Effector memory CD8-positive, alpha-beta T cell (primary cell): ENCODE measurements around the gene CXCL16.
"Not testable (repeated sequence)": the region's sequence is repeated elsewhere in the genome, so short reads cannot be mapped to it uniquely, and the experiment has no call there.

Experiments used
- ATAC-seq: fragments of 150-1000 bp; cut with Tn5 transposase; replicated peaks from 2 replicates; pipeline ENCODE4 v1.10.0; 2021; ENCODE audit warnings: mild to moderate bottlenecking, moderate library complexity
- DNase-seq, 3 experiments: peaks; one replicate each; pipeline ENCODE4 v3.0.0; 2021
- H3K27ac Mint-ChIP-seq, 2 donors: one replicate each; pipeline ENCODE4 v1.8.0; 2022; ENCODE audit warnings: mild to moderate bottlenecking in 2 of 2, mixed read lengths in 2 of 2, moderate library complexity in 2 of 2
- H3K27me3 Mint-ChIP-seq, 2 donors: one replicate each; pipeline ENCODE4 v1.8.0; 2022; ENCODE audit warnings: mixed read lengths in 2 of 2
- H3K36me3 Mint-ChIP-seq: one replicate; pipeline ENCODE4 v1.8.0; 2022; ENCODE audit warnings: mild to moderate bottlenecking, moderate library complexity, mixed read lengths; ENCODE audit not compliant: insufficient read depth
- H3K4me1 Mint-ChIP-seq, 2 donors: one replicate each; pipeline ENCODE4 v1.8.0; 2022; ENCODE audit warnings: low read depth in 2 of 2, mixed read lengths in 2 of 2
- H3K4me3 Mint-ChIP-seq, 2 donors: one replicate each; pipeline ENCODE4 v1.8.0; 2022; ENCODE audit warnings: mild to moderate bottlenecking in 2 of 2, mixed read lengths in 2 of 2, moderate library complexity in 2 of 2
- H3K9me3 Mint-ChIP-seq, 2 donors: one replicate each; pipeline ENCODE4 v1.8.0; 2022; ENCODE audit warnings: mixed read lengths in 2 of 2

CXCL16 gene

DNA sequence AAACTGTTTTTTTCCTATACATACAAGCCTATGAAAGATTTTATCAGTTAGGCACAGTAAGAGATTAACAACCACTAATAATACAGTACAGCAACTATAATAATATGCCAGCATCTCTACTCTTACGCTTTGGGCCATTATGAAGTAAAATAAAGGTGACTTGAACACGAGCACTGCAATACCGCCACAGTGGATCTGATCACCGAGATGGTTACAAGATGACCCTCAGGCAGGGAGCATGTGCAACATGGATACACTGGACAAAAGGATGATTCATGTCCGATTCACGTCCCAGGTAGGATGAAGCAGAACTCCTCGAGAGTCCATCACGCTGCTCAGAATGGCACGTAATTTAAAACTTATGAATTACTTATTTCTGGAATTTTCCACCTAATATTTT is 46.3 kb downstream of the CXCL16 start:
- H3K4me3 Mint-ChIP-seq, result no peak overlapping the region
- ATAC-seq (no peak), DNase-seq (no peak)
- no peaks in the 10 kb centered on the region for H3K27me3 Mint-ChIP-seq
- no peaks in the 10 kb centered on the region for H3K9me3 Mint-ChIP-seq
- H3K36me3 Mint-ChIP-seq, result peaks cover 8% of the 10 kb centered on the region
- peaks cover 22 to 46% of the 10 kb centered on the region in 2 donors for H3K4me1 Mint-ChIP-seq
- H3K27ac Mint-ChIP-seq, result peak overlapping the region in 1 of 2 donors; percentile 45

DNA sequence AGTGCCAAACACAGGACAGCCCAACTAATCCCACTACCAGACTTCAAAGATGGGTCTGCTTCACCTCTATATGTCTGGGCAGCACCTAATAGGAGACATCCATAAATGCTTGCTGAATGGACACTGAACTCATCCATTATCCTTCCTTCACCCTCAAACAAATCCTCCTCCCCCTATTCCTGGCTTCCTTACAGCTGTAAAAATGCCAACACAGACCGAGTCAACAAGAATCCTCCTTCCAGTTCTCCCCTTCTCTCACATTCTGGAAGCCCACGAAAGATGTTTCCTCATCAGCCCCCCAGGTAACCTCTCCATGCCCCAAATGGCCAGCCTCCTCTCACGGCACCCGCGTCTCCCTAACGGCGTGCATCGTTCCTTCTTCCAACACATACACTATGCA is 48.0 kb downstream of the CXCL16 start:
- H3K9me3 Mint-ChIP-seq, result no peaks in the 10 kb centered on the region
- ATAC-seq (no peak), DNase-seq (no peak)
- H3K4me1 Mint-ChIP-seq, result peaks cover 25 to 52% of the 10 kb centered on the region in 2 donors
- H3K36me3 Mint-ChIP-seq, result peaks cover 20% of the 10 kb centered on the region
- no peak overlapping the region for H3K4me3 Mint-ChIP-seq
- no peaks in the 10 kb centered on the region for H3K27me3 Mint-ChIP-seq
- peak overlapping the region in 1 of 2 donors; percentile 45 for H3K27ac Mint-ChIP-seq

- ATAC-seq (no peak), DNase-seq (no peak)
- Mint-ChIP-seq H3K9me3 (no peaks in the 10 kb centered on the region), H3K4me1 (peaks cover 17 to 43% of the 10 kb centered on the region in 2 donors), H3K27ac (peak overlapping the region in 1 of 2 donors; percentile 45), H3K27me3 (no peaks in the 10 kb centered on the region), H3K36me3 (peaks cover 20% of the 10 kb centered on the region), H3K4me3 (no peak overlapping the region)
These were observed 49.0 kb downstream of the CXCL16 start for GRCh38 chr17:4690745-4691144.

DNA sequence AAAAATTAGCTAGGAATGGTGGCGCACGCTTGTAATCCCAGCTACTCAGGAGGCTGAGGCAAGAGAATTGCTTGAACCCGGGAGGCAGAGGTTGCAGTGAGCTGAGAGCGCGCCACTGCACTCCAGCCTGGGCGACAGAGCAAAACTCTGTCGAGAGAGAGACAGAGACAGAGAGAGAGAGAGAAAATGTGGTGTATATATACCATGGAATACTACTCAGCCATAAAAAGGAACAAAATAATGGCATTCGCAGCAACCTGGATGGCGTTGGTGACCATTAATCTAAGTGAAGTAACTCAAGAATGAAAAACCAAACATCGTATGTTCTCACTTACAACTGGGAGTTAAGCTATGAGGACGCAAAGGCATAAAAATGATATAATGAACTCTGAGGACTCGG is 49.9 kb downstream of the CXCL16 start:
- H3K36me3 Mint-ChIP-seq, result peaks cover 26% of the 10 kb centered on the region
- H3K27ac Mint-ChIP-seq, ATAC-seq, H3K4me3 Mint-ChIP-seq, DNase-seq, H3K27me3 Mint-ChIP-seq, H3K9me3 Mint-ChIP-seq: not testable (repeated sequence)
- peaks cover 16 to 38% of the 10 kb centered on the region in 2 donors for H3K4me1 Mint-ChIP-seq

DNA sequence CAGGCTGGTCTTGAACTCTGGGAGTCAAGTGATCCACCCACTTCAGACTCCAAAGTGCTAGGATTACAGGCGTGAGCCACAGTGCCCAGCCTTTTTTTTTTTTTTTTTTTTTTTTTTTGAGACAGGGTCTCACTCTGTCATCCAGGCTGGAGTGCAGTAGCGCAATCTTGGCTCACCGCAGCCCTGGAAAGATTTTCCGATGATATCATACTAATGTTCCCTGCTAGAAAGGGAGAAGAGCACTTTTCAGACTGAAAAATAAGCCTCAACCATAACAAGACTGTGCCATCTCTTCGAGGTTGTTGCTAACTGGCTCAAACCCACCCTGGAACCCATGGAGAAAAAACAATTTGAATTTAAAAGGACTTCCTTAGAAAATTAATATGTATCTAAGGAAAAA is 56.0 kb downstream of the CXCL16 start:
- not testable (repeated sequence) for H3K27ac Mint-ChIP-seq, H3K27me3 Mint-ChIP-seq

More for the DNA sequence above, 56.0 kb downstream of the CXCL16 start:
- not testable (repeated sequence) for H3K9me3 Mint-ChIP-seq, DNase-seq, H3K4me3 Mint-ChIP-seq, ATAC-seq
- Mint-ChIP-seq H3K36me3 (peaks cover 60% of the 10 kb centered on the region), H3K4me1 (peaks cover 9 to 19% of the 10 kb centered on the region in 2 donors)
